A549 (cell line): ENCODE data around the gene ATP8A2.

Source experiments
- CEBPB ChIP-seq, 2 experiments: fragments of >200 bp in 1 of 2; sonication (Bioruptor Twin) in 1 of 2; formaldehyde crosslinking in 1 of 2; IDR thresholded peaks; 2 replicates each; pipeline ENCODE4 v1.6.1; 2012 to 2016
- EHF ChIP-seq: fragments of 250-450 bp; sonication (Bioruptor Pico); IDR thresholded peaks from 2 replicates; pipeline ENCODE4 v1.5.0; 2020; ENCODE audit warnings: mild to moderate bottlenecking
- JUN ChIP-seq, 2 experiments: fragments of >200 bp; sonication (Bioruptor Twin); formaldehyde crosslinking; IDR thresholded peaks; 2 replicates in 1 of 2; 3 replicates in 1 of 2; pipeline ENCODE4 v1.6.1; 2016 to 2017
- RAD21 ChIP-seq, 2 experiments: fragments of >200 bp in 1 of 2; sonication (Bioruptor Twin) in 1 of 2; formaldehyde crosslinking in 1 of 2; IDR thresholded peaks in 1 of 2; conservative IDR thresholded peaks in 1 of 2; 2 replicates in 1 of 2; 3 replicates in 1 of 2; pipeline ENCODE4 v1.6.1; 2012 to 2018; ENCODE audit warnings: inconsistent platforms in 1 of 2
- RNF2 ChIP-seq: fragments of 200-600 bp; sonication (generic); IDR thresholded peaks from 2 replicates; pipeline ENCODE4 v1.6.1; 2016; ENCODE audit warnings: low read depth, mild to moderate bottlenecking, antibody characterized with exemption, moderate library complexity, borderline replicate concordance
- ZC3H11A ChIP-seq: fragments of 450-650 bp; IDR thresholded peaks from 2 replicates; pipeline ENCODE4 v1.6.1; 2014; ENCODE audit warnings: antibody characterized with exemption, mild to moderate bottlenecking
- TF ChIP-seq, protein P1 (sequence below): fragments of >200 bp; sonication (Bioruptor Twin); formaldehyde crosslinking; IDR thresholded peaks from 3 replicates; pipeline ENCODE4 v1.5.1; 2016
- TF ChIP-seq, protein P2 (sequence below): IDR thresholded peaks from 2 replicates; pipeline ENCODE4 v1.6.1; 2012
- TF ChIP-seq, protein P3 (sequence below): IDR thresholded peaks from 2 replicates; pipeline ENCODE4 v1.6.1; 2012

DNA sequence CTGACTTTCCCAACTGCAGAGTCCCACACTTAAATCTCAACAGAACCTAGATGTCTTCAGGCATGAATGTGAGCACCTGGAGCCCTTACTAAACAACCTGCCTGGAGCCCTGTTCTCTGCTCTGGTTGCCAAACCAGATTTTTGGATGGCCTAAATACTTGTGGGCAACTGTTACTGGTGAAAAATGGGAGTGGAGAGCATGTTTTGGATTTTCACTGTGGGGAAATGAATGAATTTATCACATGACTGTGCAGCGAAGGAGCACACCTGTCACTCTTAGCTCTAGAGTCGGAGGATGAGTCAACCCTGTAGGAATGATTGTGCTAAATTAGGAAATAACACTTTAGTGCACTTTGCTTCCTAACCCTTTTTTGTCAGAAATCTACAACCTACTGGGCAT, 649.7 kb downstream of the ATP8A2 start:
- TF ChIP-seq, protein P1, sequence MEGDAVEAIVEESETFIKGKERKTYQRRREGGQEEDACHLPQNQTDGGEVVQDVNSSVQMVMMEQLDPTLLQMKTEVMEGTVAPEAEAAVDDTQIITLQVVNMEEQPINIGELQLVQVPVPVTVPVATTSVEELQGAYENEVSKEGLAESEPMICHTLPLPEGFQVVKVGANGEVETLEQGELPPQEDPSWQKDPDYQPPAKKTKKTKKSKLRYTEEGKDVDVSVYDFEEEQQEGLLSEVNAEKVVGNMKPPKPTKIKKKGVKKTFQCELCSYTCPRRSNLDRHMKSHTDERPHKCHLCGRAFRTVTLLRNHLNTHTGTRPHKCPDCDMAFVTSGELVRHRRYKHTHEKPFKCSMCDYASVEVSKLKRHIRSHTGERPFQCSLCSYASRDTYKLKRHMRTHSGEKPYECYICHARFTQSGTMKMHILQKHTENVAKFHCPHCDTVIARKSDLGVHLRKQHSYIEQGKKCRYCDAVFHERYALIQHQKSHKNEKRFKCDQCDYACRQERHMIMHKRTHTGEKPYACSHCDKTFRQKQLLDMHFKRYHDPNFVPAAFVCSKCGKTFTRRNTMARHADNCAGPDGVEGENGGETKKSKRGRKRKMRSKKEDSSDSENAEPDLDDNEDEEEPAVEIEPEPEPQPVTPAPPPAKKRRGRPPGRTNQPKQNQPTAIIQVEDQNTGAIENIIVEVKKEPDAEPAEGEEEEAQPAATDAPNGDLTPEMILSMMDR, result no peak
- TF ChIP-seq ZC3H11A (no peak), RNF2 (no peak), RAD21 (conservative IDR thresholded peaks at IDR 0.05 in 1 of 2, IDR thresholded peaks at IDR 0.05 in 1 of 2) (no peak), CEBPB (IDR thresholded peaks at IDR 0.05) (no peak), JUN (IDR thresholded peaks at IDR 0.05) (no peak), EHF (no peak)
- TF ChIP-seq, protein P2, sequence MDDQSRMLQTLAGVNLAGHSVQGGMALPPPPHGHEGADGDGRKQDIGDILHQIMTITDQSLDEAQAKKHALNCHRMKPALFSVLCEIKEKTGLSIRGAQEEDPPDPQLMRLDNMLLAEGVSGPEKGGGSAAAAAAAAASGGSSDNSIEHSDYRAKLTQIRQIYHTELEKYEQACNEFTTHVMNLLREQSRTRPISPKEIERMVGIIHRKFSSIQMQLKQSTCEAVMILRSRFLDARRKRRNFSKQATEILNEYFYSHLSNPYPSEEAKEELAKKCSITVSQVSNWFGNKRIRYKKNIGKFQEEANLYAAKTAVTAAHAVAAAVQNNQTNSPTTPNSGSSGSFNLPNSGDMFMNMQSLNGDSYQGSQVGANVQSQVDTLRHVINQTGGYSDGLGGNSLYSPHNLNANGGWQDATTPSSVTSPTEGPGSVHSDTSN, result no peak
- TF ChIP-seq, protein P3, sequence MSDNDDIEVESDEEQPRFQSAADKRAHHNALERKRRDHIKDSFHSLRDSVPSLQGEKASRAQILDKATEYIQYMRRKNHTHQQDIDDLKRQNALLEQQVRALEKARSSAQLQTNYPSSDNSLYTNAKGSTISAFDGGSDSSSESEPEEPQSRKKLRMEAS, result no peak
